Erythroblast (primary cell): ENCODE measurements around the gene CASP2.

Source experiments
- DNase-seq, 2 experiments: peaks; one replicate each; lab custom pipeline; 2025; lab: John Stamatoyannopoulos, UW
- GATA1 ChIP-seq: IDR thresholded peaks from 2 replicates; pipeline ENCODE4 v1.6.1; 2011; ENCODE audit warnings: low read depth, mild to moderate bottlenecking, control low read depth, low read length, moderate library complexity
- POLR2A ChIP-seq: IDR thresholded peaks from 2 replicates; pipeline ENCODE4 v1.6.1; 2011; ENCODE audit warnings: mild to moderate bottlenecking, low read length

CASP2 gene

GRCh38 chr7:143351060-143351459, 62.9 kb downstream of the CASP2 start:
- TF ChIP-seq POLR2A (no peak), GATA1 (no peak)
- no peak for DNase-seq

GRCh38 chr7:143351574-143351973, 63.4 kb downstream of the CASP2 start:
- no peak for TF ChIP-seq POLR2A
- no peak for TF ChIP-seq GATA1
- no peak for DNase-seq

GRCh38 chr7:143352531-143353002, 64.4 kb downstream of the CASP2 start:
- DNase-seq: no peak
- TF ChIP-seq GATA1: no peak
- no peak for TF ChIP-seq POLR2A

- TF ChIP-seq GATA1: no peak
- no peak for TF ChIP-seq POLR2A
- no peak for DNase-seq
These were observed 66.2 kb downstream of the CASP2 start for GRCh38 chr7:143354376-143354775.

- DNase-seq: no peak
- TF ChIP-seq POLR2A: no peak
- no peak for TF ChIP-seq GATA1
These were observed 66.8 kb downstream of the CASP2 start for GRCh38 chr7:143354965-143355364.

GRCh38 chr7:143355450-143356385, 67.6 kb downstream of the CASP2 start:
- TF ChIP-seq GATA1 (no peak), POLR2A (no peak)
- DNase-seq: no peak

GRCh38 chr7:143356414-143357050, 68.4 kb downstream of the CASP2 start:
- no peak for DNase-seq
- no peak for TF ChIP-seq GATA1
- TF ChIP-seq POLR2A: no peak
